ENCODE results near the gene B3GAT2. TPM values are rescaled to one million over a fixed set of nuclear protein-coding genes. Genes with fewer than 3 reads are reported as not detected.

B3GAT2 gene
- total RNA-seq, 1 donor from 2014 or later, result not detected

DNA sequence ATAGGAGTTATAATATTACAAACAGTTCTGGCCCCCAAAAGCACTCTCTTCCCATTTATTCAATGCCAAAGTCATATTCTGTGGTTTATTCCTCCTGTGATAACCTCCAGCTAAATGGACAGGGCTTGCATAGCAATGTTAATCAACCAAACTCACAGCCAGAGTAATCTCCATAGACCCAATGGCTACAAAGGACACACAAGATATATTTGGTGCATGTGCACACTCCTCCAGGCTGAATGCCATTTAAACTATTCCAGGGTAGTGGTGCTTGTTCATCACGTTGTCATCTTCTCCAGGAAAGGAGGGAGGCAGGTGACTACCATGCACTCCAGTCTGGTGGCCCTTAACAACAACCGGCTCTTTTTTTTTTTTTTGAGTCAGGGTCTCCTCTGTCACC, 56.8 kb downstream of the B3GAT2 start:
- Mint-ChIP-seq H3K4me3 (no peak overlapping the region), H3K36me3 (no peaks in the 10 kb centered on the region), H3K9me3 (no peaks in the 10 kb centered on the region), H3K27ac (no peak overlapping the region), H3K27me3 (ENCODE audit: low read depth) (no peaks in the 10 kb centered on the region), H3K4me1 (no peaks in the 10 kb centered on the region)
- TF ChIP-seq, protein P1, sequence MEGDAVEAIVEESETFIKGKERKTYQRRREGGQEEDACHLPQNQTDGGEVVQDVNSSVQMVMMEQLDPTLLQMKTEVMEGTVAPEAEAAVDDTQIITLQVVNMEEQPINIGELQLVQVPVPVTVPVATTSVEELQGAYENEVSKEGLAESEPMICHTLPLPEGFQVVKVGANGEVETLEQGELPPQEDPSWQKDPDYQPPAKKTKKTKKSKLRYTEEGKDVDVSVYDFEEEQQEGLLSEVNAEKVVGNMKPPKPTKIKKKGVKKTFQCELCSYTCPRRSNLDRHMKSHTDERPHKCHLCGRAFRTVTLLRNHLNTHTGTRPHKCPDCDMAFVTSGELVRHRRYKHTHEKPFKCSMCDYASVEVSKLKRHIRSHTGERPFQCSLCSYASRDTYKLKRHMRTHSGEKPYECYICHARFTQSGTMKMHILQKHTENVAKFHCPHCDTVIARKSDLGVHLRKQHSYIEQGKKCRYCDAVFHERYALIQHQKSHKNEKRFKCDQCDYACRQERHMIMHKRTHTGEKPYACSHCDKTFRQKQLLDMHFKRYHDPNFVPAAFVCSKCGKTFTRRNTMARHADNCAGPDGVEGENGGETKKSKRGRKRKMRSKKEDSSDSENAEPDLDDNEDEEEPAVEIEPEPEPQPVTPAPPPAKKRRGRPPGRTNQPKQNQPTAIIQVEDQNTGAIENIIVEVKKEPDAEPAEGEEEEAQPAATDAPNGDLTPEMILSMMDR (IDR thresholded peaks at IDR 0.05; ENCODE audit: unreplicated experiment), result no peak
- no peak for DNase-seq (ENCODE audit: low spot score in 2 of 2, unreplicated experiment in 2 of 2)

DNA sequence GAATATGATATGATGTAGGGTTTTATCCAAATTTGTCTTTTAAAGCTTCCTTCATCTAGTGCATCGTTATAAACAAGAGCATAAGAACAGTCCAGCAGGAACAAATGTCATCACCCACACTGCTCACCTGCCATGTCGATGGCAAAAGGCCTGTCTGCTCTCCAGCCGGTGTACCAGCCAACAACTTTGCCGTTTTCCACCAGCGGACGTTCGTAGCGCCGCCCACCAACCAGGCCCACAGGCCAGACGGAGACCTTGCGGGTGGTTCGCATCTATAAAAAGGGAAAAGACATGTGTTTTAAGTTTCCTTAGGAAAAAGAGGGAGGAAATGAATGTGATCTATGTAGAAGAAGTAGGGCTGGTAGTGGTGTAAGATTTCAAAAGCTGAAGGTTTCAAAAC, 62.9 kb downstream of the B3GAT2 start:
- Mint-ChIP-seq H3K27ac (no peak overlapping the region), H3K4me3 (no peak overlapping the region), H3K27me3 (ENCODE audit: low read depth) (no peaks in the 10 kb centered on the region), H3K36me3 (no peaks in the 10 kb centered on the region), H3K4me1 (no peaks in the 10 kb centered on the region), H3K9me3 (no peaks in the 10 kb centered on the region)
- no peak for DNase-seq (ENCODE audit: low spot score in 2 of 2, unreplicated experiment in 2 of 2)
- TF ChIP-seq, protein P1 (IDR thresholded peaks at IDR 0.05; ENCODE audit: unreplicated experiment), result no peak

DNA sequence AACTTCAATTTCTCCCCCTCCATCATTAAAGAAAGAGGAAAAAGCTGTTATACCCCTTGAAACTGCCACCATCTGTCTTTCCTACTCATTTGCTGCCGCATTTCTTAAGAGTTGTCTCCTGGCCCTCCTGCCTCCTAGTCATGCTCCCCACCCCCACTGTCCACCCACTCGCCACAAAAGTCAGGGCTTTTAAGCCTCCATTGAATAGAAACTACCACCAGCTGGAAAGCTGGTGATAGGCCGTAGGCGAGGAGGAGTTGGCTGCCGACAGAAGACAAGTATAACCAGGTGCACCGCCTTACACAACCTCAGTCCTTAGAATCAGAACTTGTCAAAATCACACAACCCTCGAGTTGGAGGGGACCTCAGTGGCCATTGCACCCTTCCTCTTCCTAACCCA, 67.6 kb downstream of the B3GAT2 start:
- Mint-ChIP-seq H3K27ac (no peak overlapping the region), H3K36me3 (no peaks in the 10 kb centered on the region)
- DNase-seq (ENCODE audit: low spot score in 2 of 2, unreplicated experiment in 2 of 2), result no peak

DNA sequence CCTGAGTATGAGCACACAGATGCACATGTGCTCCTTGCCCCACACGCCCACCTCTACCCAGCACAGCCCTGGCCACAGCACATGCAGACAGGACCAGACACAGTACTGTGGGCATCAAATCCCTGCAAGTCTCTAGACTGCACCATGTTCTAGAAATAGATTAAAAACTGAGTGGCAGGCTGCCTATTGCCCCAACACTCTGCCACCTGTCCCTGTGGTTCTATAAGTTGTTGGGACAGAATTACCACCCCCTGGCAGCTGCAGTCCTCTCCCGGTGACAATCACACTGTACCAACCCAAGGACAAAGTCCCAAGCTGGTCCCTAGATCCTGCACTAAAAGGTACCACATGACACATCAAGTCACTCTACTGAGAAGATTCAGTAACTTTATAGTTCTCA, 70.2 kb downstream of the B3GAT2 start:
- Mint-ChIP-seq H3K27me3 (ENCODE audit: low read depth) (no peaks in the 10 kb centered on the region), H3K9me3 (no peaks in the 10 kb centered on the region), H3K27ac (no peak overlapping the region), H3K4me3 (no peak overlapping the region), H3K36me3 (no peaks in the 10 kb centered on the region), H3K4me1 (no peaks in the 10 kb centered on the region)
- TF ChIP-seq, protein P1 (IDR thresholded peaks at IDR 0.05; ENCODE audit: unreplicated experiment), result no peak
- no peak for DNase-seq (ENCODE audit: low spot score in 2 of 2, unreplicated experiment in 2 of 2)

More for the DNA sequence above, 67.6 kb downstream of the B3GAT2 start:
- TF ChIP-seq, protein P1 (IDR thresholded peaks at IDR 0.05; ENCODE audit: unreplicated experiment), result no peak
- Mint-ChIP-seq H3K27me3 (ENCODE audit: low read depth) (no peaks in the 10 kb centered on the region), H3K9me3 (no peaks in the 10 kb centered on the region), H3K4me1 (no peaks in the 10 kb centered on the region), H3K4me3 (no peak overlapping the region)

DNA sequence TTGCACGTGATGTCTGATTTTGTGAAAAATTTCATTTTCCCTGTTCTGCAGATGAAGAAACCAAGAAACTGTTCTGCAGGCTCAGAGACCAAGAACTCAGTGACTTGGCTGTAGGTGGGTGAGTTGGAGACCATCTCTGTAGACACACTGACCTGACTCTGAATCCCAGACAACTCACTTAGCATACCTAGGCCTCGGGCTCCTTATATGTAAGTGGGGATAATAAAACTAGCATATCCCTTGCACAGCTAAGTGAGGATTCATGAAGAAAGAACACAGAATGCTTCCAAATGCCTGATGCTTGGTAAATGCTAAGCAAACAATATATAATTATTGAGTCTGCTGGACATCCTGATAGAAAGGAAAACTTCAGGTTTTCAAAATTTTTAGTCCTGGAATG, 70.8 kb downstream of the B3GAT2 start:
- H3K27me3 Mint-ChIP-seq (ENCODE audit: low read depth), result peaks cover under 1% of the 10 kb centered on the region
- no peaks in the 10 kb centered on the region for H3K9me3 Mint-ChIP-seq
- H3K36me3 Mint-ChIP-seq, result no peaks in the 10 kb centered on the region
- DNase-seq (ENCODE audit: low spot score in 2 of 2, unreplicated experiment in 2 of 2), result no peak
- TF ChIP-seq, protein P1 (IDR thresholded peaks at IDR 0.05; ENCODE audit: unreplicated experiment), result no peak
- H3K4me1 Mint-ChIP-seq, result no peaks in the 10 kb centered on the region
- no peak overlapping the region for H3K27ac Mint-ChIP-seq
- no peak overlapping the region for H3K4me3 Mint-ChIP-seq

Measured in mesothelial cell of epicardium (in vitro differentiated cells).